ENCODE results near the gene USP43. TPM values are rescaled to one million over a fixed set of nuclear protein-coding genes. Genes with fewer than 3 reads are reported as not detected.

The USP43 gene
- total and polyA plus RNA-seq, 4 donors: 2.9 to 9.8 (median 4.3) TPM

- H3K27ac ChIP-seq (ENCODE audit: low read depth in 1 of 2, low read length in 1 of 2): no peak overlapping the region
- no peaks in the 10 kb centered on the region for H3K4me1 ChIP-seq (ENCODE audit: control insufficient read depth in 5 of 5, insufficient read depth in 5 of 5, low read length in 5 of 5)
- no peak overlapping the region for H3K4me3 ChIP-seq
- no peak for DNase-seq
- H3K27me3 ChIP-seq (ENCODE audit: control insufficient read depth in 3 of 3, insufficient read depth in 3 of 3, low read length in 2 of 3): no peaks in the 10 kb centered on the region
- WGBS, 2 donors: 90 to 93% methylated on average over 15 of the region's 15 CpGs
- TF ChIP-seq CTCF (IDR thresholded peaks at IDR 0.05; ENCODE audit: control extremely low read depth, extremely low read depth): no peak
- no peak for ATAC-seq (ENCODE audit: insufficient read depth, low FRiP score)
- H3K9ac ChIP-seq (ENCODE audit: insufficient read depth in 1 of 2, low read length in 2 of 2): no peak overlapping the region
- no peaks in the 10 kb centered on the region for H3K9me3 ChIP-seq (ENCODE audit: control insufficient read depth in 4 of 4, insufficient read depth in 3 of 4, low read length in 3 of 4)
- H3K36me3 ChIP-seq (ENCODE audit: control insufficient read depth in 4 of 4, insufficient read depth in 4 of 4, low read length in 4 of 4): peaks cover 0 to 2% (median 0%) of the 10 kb centered on the region in 4 donors
Measured at GRCh38 chr17:9702914-9703780, 57.8 kb downstream of the USP43 start.

- Histone ChIP-seq H3K4me1 (ENCODE audit: control insufficient read depth in 5 of 5, insufficient read depth in 5 of 5, low read length in 5 of 5) (no peaks in the 10 kb centered on the region), H3K36me3 (ENCODE audit: control insufficient read depth in 4 of 4, insufficient read depth in 4 of 4, low read length in 4 of 4) (peaks cover 0 to 2% (median 0%) of the 10 kb centered on the region in 4 donors), H3K9ac (ENCODE audit: insufficient read depth in 1 of 2, low read length in 2 of 2) (no peak overlapping the region), H3K4me3 (no peak overlapping the region), H3K27me3 (ENCODE audit: control insufficient read depth in 3 of 3, insufficient read depth in 3 of 3, low read length in 2 of 3) (no peaks in the 10 kb centered on the region), H3K27ac (ENCODE audit: low read depth in 1 of 2, low read length in 1 of 2) (no peak overlapping the region), H3K9me3 (ENCODE audit: control insufficient read depth in 4 of 4, insufficient read depth in 3 of 4, low read length in 3 of 4) (no peaks in the 10 kb centered on the region)
- DNase-seq (no peak), ATAC-seq (ENCODE audit: insufficient read depth, low FRiP score) (no peak)
- 79 to 86% methylated on average over 3 of the region's 3 CpGs for WGBS, 2 donors
- no peak for TF ChIP-seq CTCF (IDR thresholded peaks at IDR 0.05; ENCODE audit: control extremely low read depth, extremely low read depth)
Measured at GRCh38 chr17:9703781-9704082, 58.4 kb downstream of the USP43 start.

GRCh38 chr17:9705745-9706144 is 60.4 kb downstream of the USP43 start:
- Histone ChIP-seq H3K27me3 (ENCODE audit: control insufficient read depth in 3 of 3, insufficient read depth in 3 of 3, low read length in 2 of 3) (no peaks in the 10 kb centered on the region), H3K9ac (ENCODE audit: insufficient read depth in 1 of 2, low read length in 2 of 2) (no peak overlapping the region), H3K4me1 (ENCODE audit: control insufficient read depth in 5 of 5, insufficient read depth in 5 of 5, low read length in 5 of 5) (no peaks in the 10 kb centered on the region), H3K4me3 (no peak overlapping the region), H3K36me3 (ENCODE audit: control insufficient read depth in 4 of 4, insufficient read depth in 4 of 4, low read length in 4 of 4) (peaks cover 0 to 2% (median 0%) of the 10 kb centered on the region in 4 donors), H3K27ac (ENCODE audit: low read depth in 1 of 2, low read length in 1 of 2) (no peak overlapping the region), H3K9me3 (ENCODE audit: control insufficient read depth in 4 of 4, insufficient read depth in 3 of 4, low read length in 3 of 4) (no peaks in the 10 kb centered on the region)
- ATAC-seq (ENCODE audit: insufficient read depth, low FRiP score) (no peak), DNase-seq (no peak)
- 94 to 96% methylated on average over 1 of the region's 1 CpG for WGBS, 2 donors
- TF ChIP-seq CTCF (IDR thresholded peaks at IDR 0.05; ENCODE audit: control extremely low read depth, extremely low read depth): no peak

All from lung (tissue), 12 donors.